Body of pancreas (tissue), 4 donors: ENCODE results near the gene CRIM1. TPM values are rescaled to one million over a fixed set of nuclear protein-coding genes. Genes with fewer than 3 reads are reported as not detected.
A peak's percentile ranks its signal among the peaks of the same experiment; 100 is the strongest.

Experiments used
- ATAC-seq: fragments of 150-250 bp; one replicate; pipeline ENCODE4 v1.9.1; 2016
- DNase-seq, 4 donors: peaks; one replicate each; pipeline ENCODE4 v3.0.0-alpha.2; 2019
- H3K27ac ChIP-seq, 4 donors: fragments of 200-600 bp; sonication (generic); 1 replicate in 3 of 4; 2 replicates in 1 of 4; pipeline versions ENCODE4 v1.5.1 to v1.6.1; 2016 to 2019; ENCODE audit warnings: mild to moderate bottlenecking in 1 of 4, mixed read lengths in 1 of 4, moderate library complexity in 1 of 4
- H3K27me3 ChIP-seq, 2 donors: fragments of 200-600 bp; sonication (generic); one replicate each; pipeline ENCODE4 v1.6.0; 2016; ENCODE audit warnings: mild to moderate bottlenecking in 1 of 2
- H3K36me3 ChIP-seq, 2 donors: fragments of 200-600 bp; sonication (generic); replicated peaks in 1 of 2; 2 replicates each; pipeline ENCODE4 v1.5.1; 2016; ENCODE audit warnings: low read depth in 2 of 2; ENCODE audit not compliant: insufficient read depth in 1 of 2
- H3K4me1 ChIP-seq: fragments of 200-600 bp; sonication (generic); one replicate; pipeline ENCODE4 v1.6.0; 2016
- H3K4me3 ChIP-seq, 2 donors: fragments of 200-600 bp; sonication (generic); 1 replicate in 1 of 2; 2 replicates in 1 of 2; pipeline ENCODE4 v1.5.1; 2016 to 2019
- H3K9me3 ChIP-seq, 3 donors: fragments of 200-600 bp; sonication (generic); 1 replicate in 2 of 3; 2 replicates in 1 of 3; pipeline ENCODE4 v1.5.1; 2016
- CTCF ChIP-seq, 7 experiments: fragments of 450-650 bp in 4 of 7; fragments of 200-600 bp in 3 of 7; sonication (generic) in 3 of 7; IDR thresholded peaks; one replicate each; pipeline ENCODE4 v1.5.1; 2016 to 2019; ENCODE audit warnings: antibody characterized with exemption in 7 of 7
- POLR2A ChIP-seq, 3 donors: fragments of 450-650 bp; IDR thresholded peaks; one replicate each; pipeline ENCODE4 v1.6.1; 2016; ENCODE audit warnings: antibody characterized with exemption in 3 of 3, mild to moderate bottlenecking in 2 of 3
- WGBS, 2 donors: methylation state at CpG; one replicate each; pipeline ENCODE4 v1.1.5; 2017; 5-methylcytosine and 5-hydroxymethylcytosine counted together
- intact Hi-C: fragments of 100-400 bp; cut with DNase I; formaldehyde crosslinking; loops from one replicate; pipeline ENCODE4 v1.15.1; 2023
- total RNA-seq, 2 donors: library from RNA; depleted of rRNA; stranded (reverse); fragments of >200 nt; gene quantifications; one replicate each; pipeline ENCODE4 v1.1.0, GENCODE V29; 2016

Gene CRIM1
- total RNA-seq, 2 donors from 2014 or later, result 41.5 to 64.6 TPM

GRCh38 chr2:36373149-36373926, 17.8 kb downstream of the CRIM1 start:
- ATAC-seq (peak; percentile 41), DNase-seq (no peak)
- peaks cover 60% of the 10 kb centered on the region for H3K4me1 ChIP-seq
- WGBS, 2 donors, result 74 to 77% methylated on average over 8 of the region's 8 CpGs
- H3K36me3 ChIP-seq, result no peaks in the 10 kb centered on the region
- no peaks in the 10 kb centered on the region for H3K9me3 ChIP-seq
- H3K27me3 ChIP-seq, result no peaks in the 10 kb centered on the region
- TF ChIP-seq POLR2A (IDR thresholded peaks at IDR 0.05) (no peak), CTCF (IDR thresholded peaks at IDR 0.05) (no peak)
- no peak overlapping the region for H3K4me3 ChIP-seq
- intact Hi-C loops, result no loop called here
- H3K27ac ChIP-seq, result peak overlapping the region in 3 of 4 donors; percentile 61 to 73 (median 68)

- intact Hi-C loops, result no loop called here
- ATAC-seq, result no peak
- 71 to 81% methylated on average over 3 of the region's 3 CpGs for WGBS, 2 donors
- Histone ChIP-seq H3K36me3 (no peaks in the 10 kb centered on the region), H3K27me3 (no peaks in the 10 kb centered on the region), H3K4me3 (no peak overlapping the region), H3K4me1 (peaks cover 54% of the 10 kb centered on the region), H3K9me3 (no peaks in the 10 kb centered on the region), H3K27ac (no peak overlapping the region)
- no peak for TF ChIP-seq CTCF (IDR thresholded peaks at IDR 0.05)
- no peak for TF ChIP-seq POLR2A (IDR thresholded peaks at IDR 0.05)
- DNase-seq, result no peak
Measured at GRCh38 chr2:36374585-36374984, 19.0 kb downstream of the CRIM1 start.

GRCh38 chr2:36376319-36376765, 20.8 kb downstream of the CRIM1 start:
- WGBS, 2 donors, result 10 to 15% methylated on average over 8 of the region's 8 CpGs
- H3K36me3 ChIP-seq, result no peaks in the 10 kb centered on the region
- ATAC-seq, result peak; percentile 39
- intact Hi-C loops, result no loop called here
- peak overlapping the region in 3 of 4 donors; percentile 11 to 41 (median 31) for H3K27ac ChIP-seq
- peak; percentile 68 to 85 (median 76) for DNase-seq
- no peak overlapping the region for H3K4me3 ChIP-seq
- no peaks in the 10 kb centered on the region for H3K9me3 ChIP-seq
- H3K4me1 ChIP-seq, result peaks cover 50% of the 10 kb centered on the region
- no peaks in the 10 kb centered on the region for H3K27me3 ChIP-seq
- TF ChIP-seq POLR2A (IDR thresholded peaks at IDR 0.05) (no peak), CTCF (IDR thresholded peaks at IDR 0.05) (no peak)

- no peak for TF ChIP-seq POLR2A (IDR thresholded peaks at IDR 0.05)
- TF ChIP-seq CTCF (IDR thresholded peaks at IDR 0.05), result no peak
- ATAC-seq (no peak), DNase-seq (peak in 2 of 4 donors; percentile 23 to 28)
- intact Hi-C loops, result no loop called here
- no peaks in the 10 kb centered on the region for H3K36me3 ChIP-seq
- H3K9me3 ChIP-seq, result no peaks in the 10 kb centered on the region
- no peaks in the 10 kb centered on the region for H3K27me3 ChIP-seq
- H3K4me3 ChIP-seq, result no peak overlapping the region
- peaks cover 54% of the 10 kb centered on the region for H3K4me1 ChIP-seq
- peak overlapping the region in 2 of 4 donors; percentile 11 to 41 for H3K27ac ChIP-seq
- 58 to 68% methylated on average over 5 of the region's 5 CpGs for WGBS, 2 donors
Measured at GRCh38 chr2:36376992-36377738, 21.6 kb downstream of the CRIM1 start.
